GM23338 (cell line): Measurements from ENCODE around the gene SERPINB12. TPM values are rescaled to one million over a fixed set of nuclear protein-coding genes. Genes with fewer than 3 reads are reported as not detected.

Source experiments
- EZH2 ChIP-seq: fragments of 200-600 bp; sonication (generic); IDR thresholded peaks from one replicate; pipeline ENCODE4 v1.8.0; 2017; ENCODE audit warnings: antibody characterized with exemption, mild to moderate bottlenecking, low read depth; ENCODE audit not compliant: unreplicated experiment
- EZH2phosphoT487 ChIP-seq: fragments of 200-600 bp; sonication (generic); IDR thresholded peaks from one replicate; pipeline ENCODE4 v1.8.1; 2018; ENCODE audit warnings: antibody characterized with exemption; ENCODE audit not compliant: unreplicated experiment
- JUNB ChIP-seq: IDR thresholded peaks from one replicate; pipeline ENCODE4 v1.6.1; 2016; ENCODE audit warnings: antibody characterized with exemption; ENCODE audit not compliant: unreplicated experiment
- NANOG ChIP-seq: IDR thresholded peaks from 2 replicates; pipeline ENCODE4 v1.6.1; 2016; ENCODE audit warnings: antibody characterized with exemption, borderline replicate concordance
- ZNF114 ChIP-seq: fragments of 250-450 bp; sonication (Bioruptor Pico); IDR thresholded peaks from 2 replicates; pipeline ENCODE4 v1.5.0; 2020; ENCODE audit warnings: mild to moderate bottlenecking, moderate library complexity
- polyA plus RNA-seq: library from polyadenylated mRNA; unstranded; fragments of >200 nt; fragmentation: Nextera tagmentation; extraction: Ambion mirVana; gene quantifications from 2 replicates; pipeline ENCODE4 v1.2.1, GENCODE V29; 2016
- total RNA-seq: library from RNA; depleted of rRNA; stranded (reverse); fragments of >200 nt; shearing (Covaris generic); gene quantifications from 2 replicates; pipeline ENCODE4 v1.2.3, GENCODE V29; 2014
- TF ChIP-seq, protein P1 (sequence below): fragments of 250-450 bp; sonication (Bioruptor Pico); IDR thresholded peaks from 2 replicates; pipeline ENCODE4 v1.5.0; 2020; ENCODE audit warnings: mild to moderate bottlenecking, moderate library complexity
- TF ChIP-seq, protein P2 (sequence below): IDR thresholded peaks from 2 replicates; pipeline ENCODE4 v1.6.1; 2016; ENCODE audit warnings: antibody characterized with exemption
- TF ChIP-seq, protein P3 (sequence below), 2 experiments: fragments of 200-600 bp in 1 of 2; sonication (generic) in 1 of 2; conservative IDR thresholded peaks; 2 replicates each; pipeline versions ENCODE4 v1.5.1 to v1.6.1; 2016 to 2017; ENCODE audit warnings: antibody characterized with exemption in 2 of 2, low read depth in 2 of 2, mild to moderate bottlenecking in 2 of 2, moderate library complexity in 1 of 2

Gene SERPINB12
- total and polyA plus RNA-seq, 2 experiments from 2014 or later, result not detected

DNA sequence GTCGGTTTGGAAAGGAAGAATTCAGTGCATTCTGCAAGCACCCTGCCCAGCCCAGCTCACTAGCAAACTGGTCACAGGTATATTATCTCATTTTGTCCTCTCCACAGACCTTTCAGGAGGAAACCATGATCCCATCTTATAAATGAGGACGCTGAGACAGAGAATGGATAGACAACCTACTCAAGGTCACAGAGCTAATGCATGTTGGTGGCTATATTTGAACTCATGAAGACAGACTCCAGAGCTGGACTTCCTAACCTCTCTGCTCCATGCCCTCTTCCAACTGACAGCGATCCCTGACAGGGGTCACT is 35.9 kb upstream of the SERPINB12 start (continued):
- TF ChIP-seq, protein P1, sequence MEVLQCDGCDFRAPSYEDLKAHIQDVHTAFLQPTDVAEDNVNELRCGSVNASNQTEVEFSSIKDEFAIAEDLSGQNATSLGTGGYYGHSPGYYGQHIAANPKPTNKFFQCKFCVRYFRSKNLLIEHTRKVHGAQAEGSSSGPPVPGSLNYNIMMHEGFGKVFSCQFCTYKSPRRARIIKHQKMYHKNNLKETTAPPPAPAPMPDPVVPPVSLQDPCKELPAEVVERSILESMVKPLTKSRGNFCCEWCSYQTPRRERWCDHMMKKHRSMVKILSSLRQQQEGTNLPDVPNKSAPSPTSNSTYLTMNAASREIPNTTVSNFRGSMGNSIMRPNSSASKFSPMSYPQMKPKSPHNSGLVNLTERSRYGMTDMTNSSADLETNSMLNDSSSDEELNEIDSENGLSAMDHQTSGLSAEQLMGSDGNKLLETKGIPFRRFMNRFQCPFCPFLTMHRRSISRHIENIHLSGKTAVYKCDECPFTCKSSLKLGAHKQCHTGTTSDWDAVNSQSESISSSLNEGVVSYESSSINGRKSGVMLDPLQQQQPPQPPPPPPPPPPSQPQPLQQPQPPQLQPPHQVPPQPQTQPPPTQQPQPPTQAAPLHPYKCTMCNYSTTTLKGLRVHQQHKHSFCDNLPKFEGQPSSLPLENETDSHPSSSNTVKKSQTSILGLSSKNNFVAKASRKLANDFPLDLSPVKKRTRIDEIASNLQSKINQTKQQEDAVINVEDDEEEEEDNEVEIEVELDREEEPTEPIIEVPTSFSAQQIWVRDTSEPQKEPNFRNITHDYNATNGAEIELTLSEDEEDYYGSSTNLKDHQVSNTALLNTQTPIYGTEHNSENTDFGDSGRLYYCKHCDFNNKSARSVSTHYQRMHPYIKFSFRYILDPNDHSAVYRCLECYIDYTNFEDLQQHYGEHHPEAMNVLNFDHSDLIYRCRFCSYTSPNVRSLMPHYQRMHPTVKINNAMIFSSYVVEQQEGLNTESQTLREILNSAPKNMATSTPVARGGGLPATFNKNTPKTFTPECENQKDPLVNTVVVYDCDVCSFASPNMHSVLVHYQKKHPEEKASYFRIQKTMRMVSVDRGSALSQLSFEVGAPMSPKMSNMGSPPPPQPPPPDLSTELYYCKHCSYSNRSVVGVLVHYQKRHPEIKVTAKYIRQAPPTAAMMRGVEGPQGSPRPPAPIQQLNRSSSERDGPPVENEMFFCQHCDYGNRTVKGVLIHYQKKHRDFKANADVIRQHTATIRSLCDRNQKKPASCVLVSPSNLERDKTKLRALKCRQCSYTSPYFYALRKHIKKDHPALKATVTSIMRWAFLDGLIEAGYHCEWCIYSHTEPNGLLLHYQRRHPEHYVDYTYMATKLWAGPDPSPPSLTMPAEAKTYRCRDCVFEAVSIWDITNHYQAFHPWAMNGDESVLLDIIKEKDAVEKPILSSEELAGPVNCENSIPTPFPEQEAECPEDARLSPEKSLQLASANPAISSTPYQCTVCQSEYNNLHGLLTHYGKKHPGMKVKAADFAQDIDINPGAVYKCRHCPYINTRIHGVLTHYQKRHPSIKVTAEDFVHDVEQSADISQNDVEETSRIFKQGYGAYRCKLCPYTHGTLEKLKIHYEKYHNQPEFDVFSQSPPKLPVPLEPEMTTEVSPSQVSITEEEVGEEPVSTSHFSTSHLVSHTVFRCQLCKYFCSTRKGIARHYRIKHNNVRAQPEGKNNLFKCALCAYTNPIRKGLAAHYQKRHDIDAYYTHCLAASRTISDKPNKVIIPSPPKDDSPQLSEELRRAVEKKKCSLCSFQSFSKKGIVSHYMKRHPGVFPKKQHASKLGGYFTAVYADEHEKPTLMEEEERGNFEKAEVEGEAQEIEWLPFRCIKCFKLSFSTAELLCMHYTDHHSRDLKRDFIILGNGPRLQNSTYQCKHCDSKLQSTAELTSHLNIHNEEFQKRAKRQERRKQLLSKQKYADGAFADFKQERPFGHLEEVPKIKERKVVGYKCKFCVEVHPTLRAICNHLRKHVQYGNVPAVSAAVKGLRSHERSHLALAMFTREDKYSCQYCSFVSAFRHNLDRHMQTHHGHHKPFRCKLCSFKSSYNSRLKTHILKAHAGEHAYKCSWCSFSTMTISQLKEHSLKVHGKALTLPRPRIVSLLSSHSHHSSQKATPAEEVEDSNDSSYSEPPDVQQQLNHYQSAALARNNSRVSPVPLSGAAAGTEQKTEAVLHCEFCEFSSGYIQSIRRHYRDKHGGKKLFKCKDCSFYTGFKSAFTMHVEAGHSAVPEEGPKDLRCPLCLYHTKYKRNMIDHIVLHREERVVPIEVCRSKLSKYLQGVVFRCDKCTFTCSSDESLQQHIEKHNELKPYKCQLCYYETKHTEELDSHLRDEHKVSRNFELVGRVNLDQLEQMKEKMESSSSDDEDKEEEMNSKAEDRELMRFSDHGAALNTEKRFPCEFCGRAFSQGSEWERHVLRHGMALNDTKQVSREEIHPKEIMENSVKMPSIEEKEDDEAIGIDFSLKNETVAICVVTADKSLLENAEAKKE (CRISPR knock-in tag), result no peak
- TF ChIP-seq EZH2phosphoT487, result no peak
- TF ChIP-seq, protein P2, sequence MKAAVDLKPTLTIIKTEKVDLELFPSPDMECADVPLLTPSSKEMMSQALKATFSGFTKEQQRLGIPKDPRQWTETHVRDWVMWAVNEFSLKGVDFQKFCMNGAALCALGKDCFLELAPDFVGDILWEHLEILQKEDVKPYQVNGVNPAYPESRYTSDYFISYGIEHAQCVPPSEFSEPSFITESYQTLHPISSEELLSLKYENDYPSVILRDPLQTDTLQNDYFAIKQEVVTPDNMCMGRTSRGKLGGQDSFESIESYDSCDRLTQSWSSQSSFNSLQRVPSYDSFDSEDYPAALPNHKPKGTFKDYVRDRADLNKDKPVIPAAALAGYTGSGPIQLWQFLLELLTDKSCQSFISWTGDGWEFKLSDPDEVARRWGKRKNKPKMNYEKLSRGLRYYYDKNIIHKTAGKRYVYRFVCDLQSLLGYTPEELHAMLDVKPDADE, result no peak
- TF ChIP-seq EZH2, result no peak
- TF ChIP-seq ZNF114, result no peak
- TF ChIP-seq, protein P3, sequence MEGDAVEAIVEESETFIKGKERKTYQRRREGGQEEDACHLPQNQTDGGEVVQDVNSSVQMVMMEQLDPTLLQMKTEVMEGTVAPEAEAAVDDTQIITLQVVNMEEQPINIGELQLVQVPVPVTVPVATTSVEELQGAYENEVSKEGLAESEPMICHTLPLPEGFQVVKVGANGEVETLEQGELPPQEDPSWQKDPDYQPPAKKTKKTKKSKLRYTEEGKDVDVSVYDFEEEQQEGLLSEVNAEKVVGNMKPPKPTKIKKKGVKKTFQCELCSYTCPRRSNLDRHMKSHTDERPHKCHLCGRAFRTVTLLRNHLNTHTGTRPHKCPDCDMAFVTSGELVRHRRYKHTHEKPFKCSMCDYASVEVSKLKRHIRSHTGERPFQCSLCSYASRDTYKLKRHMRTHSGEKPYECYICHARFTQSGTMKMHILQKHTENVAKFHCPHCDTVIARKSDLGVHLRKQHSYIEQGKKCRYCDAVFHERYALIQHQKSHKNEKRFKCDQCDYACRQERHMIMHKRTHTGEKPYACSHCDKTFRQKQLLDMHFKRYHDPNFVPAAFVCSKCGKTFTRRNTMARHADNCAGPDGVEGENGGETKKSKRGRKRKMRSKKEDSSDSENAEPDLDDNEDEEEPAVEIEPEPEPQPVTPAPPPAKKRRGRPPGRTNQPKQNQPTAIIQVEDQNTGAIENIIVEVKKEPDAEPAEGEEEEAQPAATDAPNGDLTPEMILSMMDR (conservative IDR thresholded peaks at IDR 0.05; ENCODE audit: low read depth in 2 of 2), result no peak
- no peak for TF ChIP-seq JUNB
- no peak for TF ChIP-seq NANOG
